ENCODE measurements around the gene HECTD1. TPM values are rescaled to one million over a fixed set of nuclear protein-coding genes. Genes with fewer than 3 reads are reported as not detected.

The HECTD1 gene
- total and polyA plus RNA-seq, 10 of the 15 experiments (the other 5 are each of a cell fraction or from before 2014, with no cell fraction given): 27.3 to 116 (median 57.7) TPM

- TF ChIP-seq WRNIP1 (IDR thresholded peaks at IDR 0.05; ENCODE audit: borderline replicate concordance, low read depth, low read length) (no peak), LARP7 (IDR thresholded peaks at IDR 0.05) (no peak), MEF2A (IDR thresholded peaks at IDR 0.05; ENCODE audit: insufficient read depth, low read depth, low read length) (no peak), POU2F2 (IDR thresholded peaks at IDR 0.05; ENCODE audit: borderline replicate concordance, low read depth, low read length) (no peak), PML (IDR thresholded peaks at IDR 0.05; ENCODE audit: low read length) (no peak), GABPA (IDR thresholded peaks at IDR 0.05; ENCODE audit: low read depth) (no peak), MEF2B (IDR thresholded peaks at IDR 0.05; ENCODE audit: partially characterized antibody, poor library complexity, severe bottlenecking) (peak; percentile 47), EED (IDR thresholded peaks at IDR 0.05; ENCODE audit: low read depth) (no peak), SREBF2 (IDR thresholded peaks at IDR 0.05; ENCODE audit: low read length) (no peak)
Observed at GRCh38 chr14:31127690-31128089, 79.9 kb downstream of the HECTD1 start (continued).

DNA sequence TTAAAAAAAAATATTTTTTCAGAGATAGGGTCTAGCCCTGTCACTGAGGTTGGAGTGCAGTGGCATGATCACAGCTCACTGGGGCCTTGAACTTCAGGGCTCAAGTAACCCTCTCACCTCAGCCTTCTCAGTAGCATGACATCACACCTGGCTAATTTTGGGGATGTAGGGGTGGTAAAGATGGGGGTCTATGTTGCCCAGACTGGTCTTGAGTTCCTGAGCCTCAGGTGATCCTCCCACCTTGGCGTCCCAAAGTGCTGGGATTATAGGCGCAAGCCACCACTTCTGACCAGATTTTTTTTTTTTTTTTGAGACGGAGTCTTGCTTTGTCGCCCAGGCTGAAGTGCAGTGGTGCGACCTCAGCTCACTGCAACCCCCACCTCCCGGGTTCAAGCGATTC lies 80.9 kb downstream of the HECTD1 start:
- H3K9ac ChIP-seq (ENCODE audit: control insufficient read depth, insufficient read depth, low read length): no peak overlapping the region
- H3K79me2 ChIP-seq (ENCODE audit: control insufficient read depth, insufficient read depth, low read length): no peaks in the 10 kb centered on the region
- no peaks in the 10 kb centered on the region for H3K9me3 ChIP-seq (replicated peaks; ENCODE audit: control insufficient read depth, insufficient read depth, low read length)
- FAIRE-seq: no peak
- H3K27me3 ChIP-seq (replicated peaks in 1 of 2; ENCODE audit: control insufficient read depth in 2 of 2, insufficient read depth in 2 of 2, low read length in 1 of 2): no peaks in the 10 kb centered on the region
- POLR2A ChIA-PET: no interaction called here
- H2AFZ ChIP-seq (ENCODE audit: control insufficient read depth, low read depth, low read length): no peak overlapping the region
- SMC1A ChIA-PET (ENCODE audit: uncharacterized antibody, unreplicated experiment): interaction anchor here (1.0 kb wide), 1 partner anchor 22 kb away, joined by 4 read pairs; no protein-coding TSS in a partner anchor
- intact Hi-C loops (cut with micrococcal nuclease; ENCODE audit: unreplicated experiment) (no loop called here), in situ Hi-C loops (cut with MboI) (no loop called here)
- TF ChIP-seq MTA2 (IDR thresholded peaks at IDR 0.05; ENCODE audit: low read depth) (no peak), NFXL1 (IDR thresholded peaks at IDR 0.05; ENCODE audit: borderline replicate concordance) (no peak), TARDBP (IDR thresholded peaks at IDR 0.05; ENCODE audit: borderline replicate concordance) (no peak), IKZF1 (conservative IDR thresholded peaks at IDR 0.05) (no peak), BRCA1 (IDR thresholded peaks at IDR 0.05; ENCODE audit: low read depth, low read length) (no peak), E4F1 (IDR thresholded peaks at IDR 0.05; ENCODE audit: borderline replicate concordance, partially characterized antibody) (no peak), RCOR1 (conservative IDR thresholded peaks at IDR 0.05; ENCODE audit: low read depth, low read length) (no peak), ZNF217 (IDR thresholded peaks at IDR 0.05) (no peak), SMAD1 (IDR thresholded peaks at IDR 0.05; ENCODE audit: low read depth, partially characterized antibody) (no peak), SUPT20H (IDR thresholded peaks at IDR 0.05; ENCODE audit: borderline replicate concordance, control insufficient read depth, low read depth, low read length) (no peak), SIX5 (IDR thresholded peaks at IDR 0.05; ENCODE audit: low read depth, low read length, severe bottlenecking) (no peak), RAD21 (IDR thresholded peaks at IDR 0.05; ENCODE audit: insufficient read depth, low read depth, low read length) (no peak)
- TF ChIP-seq, protein P1, sequence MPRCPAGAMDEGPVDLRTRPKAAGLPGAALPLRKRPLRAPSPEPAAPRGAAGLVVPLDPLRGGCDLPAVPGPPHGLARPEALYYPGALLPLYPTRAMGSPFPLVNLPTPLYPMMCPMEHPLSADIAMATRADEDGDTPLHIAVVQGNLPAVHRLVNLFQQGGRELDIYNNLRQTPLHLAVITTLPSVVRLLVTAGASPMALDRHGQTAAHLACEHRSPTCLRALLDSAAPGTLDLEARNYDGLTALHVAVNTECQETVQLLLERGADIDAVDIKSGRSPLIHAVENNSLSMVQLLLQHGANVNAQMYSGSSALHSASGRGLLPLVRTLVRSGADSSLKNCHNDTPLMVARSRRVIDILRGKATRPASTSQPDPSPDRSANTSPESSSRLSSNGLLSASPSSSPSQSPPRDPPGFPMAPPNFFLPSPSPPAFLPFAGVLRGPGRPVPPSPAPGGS (IDR thresholded peaks at IDR 0.05; ENCODE audit: borderline replicate concordance, insufficient read depth, low read depth, low read length, poor library complexity, severe bottlenecking): no peak
- H3K4me1 ChIP-seq (ENCODE audit: control insufficient read depth, insufficient read depth, low read length): peaks cover 11% of the 10 kb centered on the region
- H3K27ac ChIP-seq (ENCODE audit: control insufficient read depth, insufficient read depth): no peak overlapping the region
- H3K4me3 ChIP-seq: no peak overlapping the region
- no peak for ATAC-seq
- 100% methylated on average over 4 of the region's 7 CpGs for WGBS (ENCODE audit: insufficient coverage, insufficient replicate concordance, low lambda C conversion rate, missing lambda C conversion rate)
- no peak for DNase-seq (ENCODE audit: low read depth, low spot score)
- no peak overlapping the region for H3K4me2 ChIP-seq (ENCODE audit: control insufficient read depth, insufficient read depth)
- CTCF ChIA-PET: interaction anchor here (1.2 to 1.4 kb wide), 2 partner anchors 17 to 228 kb away, joined by 3 read pairs; no protein-coding TSS in a partner anchor
- H4K20me1 ChIP-seq (ENCODE audit: control insufficient read depth, insufficient read depth): no peaks in the 10 kb centered on the region; the same call in 1 of the 2 replicates
- no TSS peak for BruUV-seq (replicated peaks)
- RAD21 ChIA-PET (ENCODE audit: unreplicated experiment): interaction anchor here (1.4 kb wide), 1 partner anchor 232 kb away, joined by 4 read pairs; no protein-coding TSS in a partner anchor
- H3K36me3 ChIP-seq (ENCODE audit: control insufficient read depth in 2 of 2, insufficient read depth in 2 of 2, low read length in 1 of 2): peaks cover 16 to 40% of the 10 kb centered on the region in 2 experiments
